ENCODE results near the gene RBP4. TPM values are rescaled to one million over a fixed set of nuclear protein-coding genes. Genes with fewer than 3 reads are reported as not detected.
A peak's percentile ranks its signal among the peaks of the same experiment; 100 is the strongest.
"Not testable (repeated sequence)": the region's sequence is repeated elsewhere in the genome, so short reads cannot be mapped to it uniquely, and the experiment has no call there.

Gene RBP4
- total RNA-seq, 1 experiment from 2014 or later, result 1.5 TPM

DNA sequence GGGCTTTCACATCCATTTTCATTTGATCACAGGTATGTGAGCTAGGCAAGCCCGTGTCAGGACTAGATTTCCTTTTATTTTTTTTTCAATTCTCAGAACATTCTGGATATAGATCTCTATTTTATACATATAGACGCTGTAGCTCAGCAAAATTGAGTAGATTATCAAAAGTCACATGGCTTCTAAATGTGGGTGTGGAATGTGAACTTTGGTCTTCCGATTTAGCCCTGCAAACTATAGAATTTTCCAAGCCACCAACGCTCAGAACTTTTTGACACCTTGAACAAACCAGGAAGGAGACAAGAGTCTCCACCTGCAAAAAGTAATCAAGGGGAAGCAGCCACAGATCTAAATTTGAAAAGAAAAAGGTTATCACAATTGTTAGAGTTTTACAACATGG is 50.4 kb downstream of the RBP4 start:
- H3K36me3 Mint-ChIP-seq (ENCODE audit: insufficient read depth, unreplicated experiment), result no peaks in the 10 kb centered on the region
- TF ChIP-seq, protein P1, sequence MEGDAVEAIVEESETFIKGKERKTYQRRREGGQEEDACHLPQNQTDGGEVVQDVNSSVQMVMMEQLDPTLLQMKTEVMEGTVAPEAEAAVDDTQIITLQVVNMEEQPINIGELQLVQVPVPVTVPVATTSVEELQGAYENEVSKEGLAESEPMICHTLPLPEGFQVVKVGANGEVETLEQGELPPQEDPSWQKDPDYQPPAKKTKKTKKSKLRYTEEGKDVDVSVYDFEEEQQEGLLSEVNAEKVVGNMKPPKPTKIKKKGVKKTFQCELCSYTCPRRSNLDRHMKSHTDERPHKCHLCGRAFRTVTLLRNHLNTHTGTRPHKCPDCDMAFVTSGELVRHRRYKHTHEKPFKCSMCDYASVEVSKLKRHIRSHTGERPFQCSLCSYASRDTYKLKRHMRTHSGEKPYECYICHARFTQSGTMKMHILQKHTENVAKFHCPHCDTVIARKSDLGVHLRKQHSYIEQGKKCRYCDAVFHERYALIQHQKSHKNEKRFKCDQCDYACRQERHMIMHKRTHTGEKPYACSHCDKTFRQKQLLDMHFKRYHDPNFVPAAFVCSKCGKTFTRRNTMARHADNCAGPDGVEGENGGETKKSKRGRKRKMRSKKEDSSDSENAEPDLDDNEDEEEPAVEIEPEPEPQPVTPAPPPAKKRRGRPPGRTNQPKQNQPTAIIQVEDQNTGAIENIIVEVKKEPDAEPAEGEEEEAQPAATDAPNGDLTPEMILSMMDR (IDR thresholded peaks at IDR 0.05; ENCODE audit: unreplicated experiment), result no peak
- no peaks in the 10 kb centered on the region for H3K9me3 Mint-ChIP-seq (ENCODE audit: low read depth, unreplicated experiment)
- H3K27ac Mint-ChIP-seq (ENCODE audit: unreplicated experiment), result no peak overlapping the region
- intact Hi-C loops (cut with micrococcal nuclease; ENCODE audit: unreplicated experiment), result no loop called here
- no peaks in the 10 kb centered on the region for H3K27me3 Mint-ChIP-seq (ENCODE audit: unreplicated experiment)
- no TSS peak for BruUV-seq (replicated peaks)
- H3K4me1 Mint-ChIP-seq (ENCODE audit: low read depth, unreplicated experiment), result peaks cover 29% of the 10 kb centered on the region
- no peak for DNase-seq
- H3K4me3 Mint-ChIP-seq (ENCODE audit: low read depth, unreplicated experiment), result no peak overlapping the region
- CTCF ChIA-PET, result no interaction called here

DNA sequence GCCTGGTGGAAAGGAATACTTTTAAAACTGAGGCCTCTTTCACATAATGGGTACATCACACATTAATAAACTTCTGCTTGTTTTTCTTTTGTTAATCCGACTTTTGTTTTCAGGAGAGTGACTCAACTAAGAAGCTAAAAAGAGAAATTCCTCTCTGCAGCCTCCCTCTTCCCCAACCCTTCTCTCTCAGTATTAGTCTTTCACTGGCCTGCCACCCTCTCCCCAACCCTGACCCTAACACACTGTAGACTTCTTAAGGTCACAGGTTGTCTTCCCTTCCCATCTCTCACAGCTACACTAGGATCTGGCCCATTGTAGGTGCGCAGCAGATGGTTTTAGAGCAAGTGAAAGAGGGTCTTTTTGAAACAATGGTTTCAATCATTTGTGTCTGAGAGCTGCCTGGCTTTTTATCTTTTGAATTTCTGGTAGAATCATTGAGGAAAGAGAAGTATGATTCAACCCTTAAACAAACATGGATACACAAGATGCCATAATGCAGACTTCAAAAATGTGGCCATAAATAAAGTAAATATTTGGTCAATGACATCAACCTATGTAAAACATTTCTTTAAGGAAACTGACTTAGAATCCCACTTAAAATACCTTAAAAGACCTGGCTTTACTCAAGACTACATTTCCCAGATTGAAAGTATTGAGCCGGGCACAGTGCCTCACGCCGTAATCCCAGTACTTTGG is 52.5 kb downstream of the RBP4 start:
- TF ChIP-seq, protein P1 (IDR thresholded peaks at IDR 0.05; ENCODE audit: unreplicated experiment), result no peak
- CTCF ChIA-PET, result interaction anchor here (0.6 to 0.7 kb wide), 3 partner anchors 15 to 107 kb away, joined by 3 to 10 read pairs (median 3); no protein-coding TSS in a partner anchor
- no TSS peak for BruUV-seq (replicated peaks)
- DNase-seq, result peak; percentile 22
- Mint-ChIP-seq H3K36me3 (ENCODE audit: insufficient read depth, unreplicated experiment) (no peaks in the 10 kb centered on the region), H3K4me1 (ENCODE audit: low read depth, unreplicated experiment) (peaks cover 20% of the 10 kb centered on the region), H3K4me3 (ENCODE audit: low read depth, unreplicated experiment) (no peak overlapping the region), H3K27me3 (ENCODE audit: unreplicated experiment) (no peaks in the 10 kb centered on the region), H3K9me3 (ENCODE audit: low read depth, unreplicated experiment) (no peaks in the 10 kb centered on the region), H3K27ac (ENCODE audit: unreplicated experiment) (peak overlapping the region; percentile 70)
- intact Hi-C loops (cut with micrococcal nuclease; ENCODE audit: unreplicated experiment), result no loop called here

DNA sequence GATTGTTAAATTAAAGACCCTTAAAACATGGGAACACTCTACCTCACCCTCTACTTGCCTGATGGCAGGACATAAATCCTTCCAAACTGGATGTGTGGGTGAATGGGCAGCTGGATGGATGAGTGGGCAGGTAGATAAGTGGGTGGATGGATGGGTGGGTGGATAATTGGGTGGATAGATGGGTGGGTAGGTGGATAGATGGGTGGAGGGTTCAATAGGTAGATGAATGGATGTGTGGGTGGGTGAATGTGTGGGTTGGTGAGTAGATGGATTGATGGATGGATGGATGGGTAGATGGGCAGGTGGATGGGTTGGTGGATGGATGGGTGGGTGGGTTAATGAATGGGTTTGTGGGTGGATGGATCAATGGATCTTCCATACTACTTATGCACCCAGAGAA is 53.5 kb downstream of the RBP4 start:
- BruUV-seq (replicated peaks), result no TSS peak
- CTCF ChIA-PET, result no interaction called here
- intact Hi-C loops (cut with micrococcal nuclease; ENCODE audit: unreplicated experiment), result no loop called here

DNA sequence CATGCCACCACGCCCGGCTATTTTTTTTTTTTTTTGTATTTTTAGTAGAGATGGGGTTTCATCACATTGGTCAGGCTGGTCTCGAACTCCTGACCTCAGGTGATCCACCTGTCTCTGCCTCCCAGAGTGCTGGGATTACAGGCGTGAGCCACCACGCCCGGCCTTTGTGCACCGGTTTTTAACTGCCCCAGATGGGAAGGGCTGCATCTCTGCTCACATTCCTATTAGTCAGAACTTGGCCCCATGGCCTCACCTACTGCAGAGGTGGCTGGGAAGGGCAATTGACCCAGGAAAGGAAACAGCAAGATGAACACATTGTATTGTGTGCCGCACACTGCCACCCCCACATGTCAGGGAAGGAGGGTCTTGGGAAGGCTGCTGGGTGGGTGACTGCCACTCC is 54.0 kb downstream of the RBP4 start:
- peaks cover 20% of the 10 kb centered on the region for H3K4me1 Mint-ChIP-seq (ENCODE audit: low read depth, unreplicated experiment)
- H3K27ac Mint-ChIP-seq (ENCODE audit: unreplicated experiment); H3K27me3 Mint-ChIP-seq (ENCODE audit: unreplicated experiment); H3K9me3 Mint-ChIP-seq (ENCODE audit: low read depth, unreplicated experiment); CTCF ChIA-PET; H3K36me3 Mint-ChIP-seq (ENCODE audit: insufficient read depth, unreplicated experiment); DNase-seq; BruUV-seq (replicated peaks); H3K4me3 Mint-ChIP-seq (ENCODE audit: low read depth, unreplicated experiment); intact Hi-C loops (cut with micrococcal nuclease; ENCODE audit: unreplicated experiment): not testable (repeated sequence)

More for the DNA sequence above, 53.5 kb downstream of the RBP4 start:
- no peaks in the 10 kb centered on the region for H3K9me3 Mint-ChIP-seq (ENCODE audit: low read depth, unreplicated experiment)
- no peak overlapping the region for H3K27ac Mint-ChIP-seq (ENCODE audit: unreplicated experiment)
- no peaks in the 10 kb centered on the region for H3K36me3 Mint-ChIP-seq (ENCODE audit: insufficient read depth, unreplicated experiment)
- no peaks in the 10 kb centered on the region for H3K27me3 Mint-ChIP-seq (ENCODE audit: unreplicated experiment)
- TF ChIP-seq, protein P1 (IDR thresholded peaks at IDR 0.05; ENCODE audit: unreplicated experiment), result no peak
- no peak overlapping the region for H3K4me3 Mint-ChIP-seq (ENCODE audit: low read depth, unreplicated experiment)
- H3K4me1 Mint-ChIP-seq (ENCODE audit: low read depth, unreplicated experiment), result peaks cover 20% of the 10 kb centered on the region
- no peak for DNase-seq

DNA sequence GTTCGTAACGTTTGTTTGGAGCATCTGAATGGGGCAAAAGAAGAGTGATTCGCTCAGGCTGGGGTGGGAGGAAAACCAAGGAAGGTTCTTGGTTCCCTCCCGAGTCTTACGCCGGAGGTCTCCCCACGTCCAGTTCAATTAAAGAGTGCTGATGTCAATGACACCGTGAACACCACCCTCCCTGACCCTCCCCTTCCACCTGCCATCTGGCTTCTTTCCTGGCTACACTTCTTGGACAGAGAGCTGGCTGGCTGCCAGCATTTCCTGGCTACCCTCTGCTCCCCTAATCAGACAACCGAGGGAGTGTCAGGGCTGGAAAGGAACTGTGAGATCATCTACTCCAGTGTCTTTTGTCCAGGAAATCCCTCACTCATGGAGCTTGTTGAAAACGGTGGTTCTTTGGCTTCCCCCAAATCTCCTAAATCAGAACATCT is 58.7 kb downstream of the RBP4 start:
- H3K4me1 Mint-ChIP-seq (ENCODE audit: low read depth, unreplicated experiment), result no peaks in the 10 kb centered on the region
- BruUV-seq (replicated peaks), result no TSS peak
- CTCF ChIA-PET, result interaction anchor here (1.6 to 1.7 kb wide), 2 partner anchors 13 to 138 kb away, joined by 6 to 8 read pairs; no protein-coding TSS in a partner anchor
- TF ChIP-seq, protein P1 (IDR thresholded peaks at IDR 0.05; ENCODE audit: unreplicated experiment), result no peak
- intact Hi-C loops (cut with micrococcal nuclease; ENCODE audit: unreplicated experiment), result no loop called here
- DNase-seq, result no peak
- H3K36me3 Mint-ChIP-seq (ENCODE audit: insufficient read depth, unreplicated experiment), result no peaks in the 10 kb centered on the region
- no peak overlapping the region for H3K4me3 Mint-ChIP-seq (ENCODE audit: low read depth, unreplicated experiment)
- no peak overlapping the region for H3K27ac Mint-ChIP-seq (ENCODE audit: unreplicated experiment)
- no peaks in the 10 kb centered on the region for H3K9me3 Mint-ChIP-seq (ENCODE audit: low read depth, unreplicated experiment)
- H3K27me3 Mint-ChIP-seq (ENCODE audit: unreplicated experiment), result peaks cover 14% of the 10 kb centered on the region

Measured in Calu3 (cell line).